ENCODE measurements around the gene PACS2.
"Not testable (repeated sequence)": the region's sequence is repeated elsewhere in the genome, so short reads cannot be mapped to it uniquely, and the experiment has no call there.

PACS2 gene

GRCh38 chr14:105314287-105315200, at the start of gene PACS2:
Gene PACS2, plus strand, starts transcription at chr14:105314748. Its CDS starts 171 bp downstream, at chr14:105314919.
- DNase-seq, result peak; percentile 75

DNA sequence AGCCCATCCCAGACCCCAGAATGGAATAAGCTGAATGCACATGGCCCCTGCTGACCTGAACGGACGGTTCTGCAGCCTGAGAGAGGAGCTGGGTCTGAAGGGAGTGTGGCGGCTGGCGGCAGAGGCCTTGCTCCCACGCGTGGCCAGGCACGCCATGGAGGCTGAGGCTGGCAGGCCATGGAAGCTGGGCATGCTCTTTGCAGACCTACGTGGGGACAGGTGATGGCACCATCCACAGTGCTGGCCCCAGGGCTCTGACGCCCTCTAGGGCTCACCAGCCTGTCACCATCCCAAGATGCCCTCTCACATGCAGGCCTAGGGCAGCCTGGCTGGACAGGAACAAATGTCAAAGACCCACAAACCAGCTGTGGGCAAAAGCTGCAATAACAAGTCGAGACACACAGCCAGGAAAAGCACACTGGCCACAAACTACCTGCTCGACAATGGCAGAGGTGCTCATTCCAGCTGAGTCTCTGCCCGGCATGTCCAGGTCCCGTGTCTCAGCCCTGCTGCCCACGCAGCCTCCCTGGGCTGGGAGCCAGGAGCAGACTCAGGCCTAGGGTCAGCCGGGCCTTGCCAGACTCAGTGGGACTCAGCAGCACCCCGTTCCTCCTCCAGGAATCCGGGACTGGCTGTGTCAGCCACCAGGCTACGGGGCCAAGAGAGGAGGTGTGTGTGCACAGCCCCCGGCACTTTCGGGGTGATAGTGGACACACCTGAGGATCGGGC, 46.6 kb upstream of the PACS2 start:
- DNase-seq, result no peak

GRCh38 chr14:105268736-105269354, 45.7 kb upstream of the PACS2 start:
- no peak for DNase-seq

GRCh38 chr14:105269405-105269804, 45.1 kb upstream of the PACS2 start:
- no peak for DNase-seq

- DNase-seq, result no peak
These were observed 43.2 kb upstream of the PACS2 start for GRCh38 chr14:105271224-105271890.

GRCh38 chr14:105272623-105273022, 41.9 kb upstream of the PACS2 start:
- DNase-seq, result no peak

DNA sequence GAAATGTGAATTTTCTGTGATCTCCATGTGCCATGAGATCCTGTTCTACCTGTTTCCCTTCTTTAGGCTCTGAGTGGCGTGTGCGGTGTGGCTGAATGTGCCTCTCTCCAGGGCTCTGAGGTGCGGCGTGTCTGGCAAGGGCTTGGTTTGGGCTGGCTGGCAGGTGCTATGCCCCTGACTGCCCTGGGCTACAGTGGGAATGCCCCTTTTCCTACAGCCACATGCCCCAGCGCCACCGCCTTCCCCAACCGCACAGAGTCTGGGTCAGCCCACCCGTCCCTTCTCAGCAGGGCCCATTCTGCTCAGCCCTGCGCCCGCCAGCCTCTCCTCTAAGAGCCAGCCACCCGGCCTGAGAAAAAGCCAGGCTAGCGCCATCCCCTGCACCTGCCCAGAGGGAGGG, 41.5 kb upstream of the PACS2 start:
- no peak for DNase-seq

- DNase-seq, result no peak
These were observed 39.9 kb upstream of the PACS2 start for GRCh38 chr14:105274637-105275036.

- DNase-seq, result no peak
These were observed 39.1 kb upstream of the PACS2 start for GRCh38 chr14:105275267-105275946.

DNA sequence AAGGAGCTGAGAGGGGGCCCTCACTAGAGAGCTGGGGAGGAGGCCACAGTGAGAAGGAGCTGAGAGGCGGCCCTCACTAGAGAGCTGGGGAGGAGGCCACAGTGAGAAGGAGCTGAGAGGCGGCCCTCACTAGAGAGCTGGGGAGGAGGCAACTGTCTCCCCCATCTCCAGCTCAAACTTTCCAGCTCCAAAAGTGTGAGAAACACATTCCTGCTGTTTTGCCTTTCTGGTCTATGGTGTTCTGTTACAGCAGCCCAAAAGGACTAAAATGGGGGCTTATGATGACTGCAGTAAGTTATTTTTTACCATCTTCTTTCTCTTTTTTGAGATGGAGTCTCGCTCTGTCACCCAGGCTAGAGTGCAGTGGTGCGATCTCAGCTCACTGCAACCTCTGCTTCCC, 37.1 kb upstream of the PACS2 start:
- DNase-seq, result not testable (repeated sequence)

DNA sequence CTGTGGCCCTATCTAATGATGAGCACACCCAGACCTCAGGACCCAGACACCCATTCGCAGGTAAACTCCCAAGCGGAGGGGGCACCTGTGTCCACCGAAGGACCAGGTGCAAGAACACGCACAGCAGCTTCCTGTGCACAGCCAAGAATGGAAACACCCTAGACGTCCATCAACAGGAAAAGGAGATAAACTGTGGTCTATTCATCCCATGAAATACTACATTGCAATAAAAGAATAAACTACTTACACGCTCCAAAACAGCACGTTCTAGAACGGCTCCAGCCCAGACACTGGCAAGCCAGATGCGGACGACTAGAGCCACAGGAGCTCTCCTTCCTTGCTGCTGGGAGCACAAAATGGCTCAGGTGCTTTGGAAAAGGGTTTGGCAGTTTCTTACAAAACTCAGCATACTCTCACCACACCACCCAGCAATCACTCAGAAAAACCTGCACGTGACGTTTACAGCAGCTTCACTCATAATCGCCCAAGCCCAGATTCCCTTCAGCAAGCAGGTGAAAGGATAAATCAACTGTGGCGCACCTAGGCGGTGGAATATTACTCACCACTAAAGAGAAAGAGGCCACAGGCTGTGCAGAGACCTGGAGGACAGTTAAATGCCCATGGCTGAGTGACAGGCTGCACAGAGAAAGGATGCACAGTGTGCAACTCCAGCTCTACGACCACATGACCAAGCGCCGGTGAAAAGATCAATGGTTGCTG, 34.7 kb upstream of the PACS2 start:
- no peak for DNase-seq

- DNase-seq, result no peak
These were observed 34.0 kb upstream of the PACS2 start for GRCh38 chr14:105280525-105280924.

DNA sequence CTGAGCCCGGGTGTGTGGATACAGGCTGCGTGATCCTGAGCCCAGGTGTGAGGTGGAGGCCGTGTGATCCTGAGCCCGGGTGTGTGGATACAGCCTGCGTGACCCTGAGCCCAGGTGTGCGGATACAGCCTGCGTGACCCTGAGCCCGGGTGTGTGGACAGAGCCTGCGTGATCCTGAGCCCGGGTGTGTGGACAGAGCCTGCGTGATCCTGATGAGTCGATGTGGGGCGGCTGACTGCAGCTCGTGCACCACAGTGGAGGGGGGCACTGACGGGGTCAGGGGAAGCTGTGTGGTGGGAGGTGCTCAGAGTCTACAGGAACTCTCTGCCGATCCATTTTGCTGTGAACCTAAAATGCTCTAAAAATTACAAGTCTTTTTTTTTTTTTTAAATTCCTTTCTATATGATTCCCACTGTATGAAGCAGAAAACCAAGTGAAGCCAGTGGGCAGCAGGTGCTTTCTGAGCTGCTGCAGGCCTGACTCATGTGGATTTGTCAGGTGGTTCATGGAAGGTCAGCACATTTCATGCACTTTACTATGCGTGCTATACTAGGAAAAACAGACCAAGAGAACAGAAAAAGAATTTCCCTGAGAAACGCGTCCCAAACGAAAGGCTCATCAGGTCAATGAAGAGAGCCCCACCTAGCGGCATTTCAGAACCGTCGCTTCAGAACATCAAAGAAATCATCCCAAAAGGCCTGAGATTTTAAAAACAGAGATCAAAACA, 33.0 kb upstream of the PACS2 start:
- DNase-seq, result no peak

DNA sequence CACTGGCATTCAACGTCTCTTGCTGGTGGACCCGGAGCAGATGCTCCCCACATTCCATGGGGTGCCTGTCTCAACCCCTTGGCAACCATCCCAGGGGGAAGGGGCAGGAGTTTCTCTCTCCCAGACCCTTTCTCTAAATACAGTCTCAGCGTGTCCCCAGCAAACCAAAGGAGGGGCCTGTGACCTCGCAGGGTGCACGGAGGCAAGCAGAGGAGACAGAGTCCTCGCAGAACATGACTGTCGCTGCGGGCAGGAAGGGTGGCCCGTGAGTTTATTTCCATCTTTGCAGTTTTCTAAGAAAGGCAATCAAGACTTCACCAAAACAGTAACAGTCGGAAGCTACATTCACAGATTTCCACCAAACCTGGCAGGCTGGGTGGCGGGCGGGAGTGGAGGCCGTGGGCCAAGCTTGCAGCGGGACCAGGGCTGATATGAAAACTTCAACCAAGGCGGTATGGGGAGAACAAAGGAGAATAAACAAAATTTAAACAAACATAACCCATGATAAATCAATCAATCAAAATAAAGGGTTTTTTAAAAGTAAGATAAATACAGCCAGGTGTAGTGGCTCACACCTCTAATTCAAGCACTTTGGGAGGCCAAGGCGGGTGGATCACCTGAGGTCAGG, 32.3 kb upstream of the PACS2 start:
- no peak for DNase-seq

GRCh38 chr14:105283028-105283427, 31.5 kb upstream of the PACS2 start:
- no peak for DNase-seq

DNA sequence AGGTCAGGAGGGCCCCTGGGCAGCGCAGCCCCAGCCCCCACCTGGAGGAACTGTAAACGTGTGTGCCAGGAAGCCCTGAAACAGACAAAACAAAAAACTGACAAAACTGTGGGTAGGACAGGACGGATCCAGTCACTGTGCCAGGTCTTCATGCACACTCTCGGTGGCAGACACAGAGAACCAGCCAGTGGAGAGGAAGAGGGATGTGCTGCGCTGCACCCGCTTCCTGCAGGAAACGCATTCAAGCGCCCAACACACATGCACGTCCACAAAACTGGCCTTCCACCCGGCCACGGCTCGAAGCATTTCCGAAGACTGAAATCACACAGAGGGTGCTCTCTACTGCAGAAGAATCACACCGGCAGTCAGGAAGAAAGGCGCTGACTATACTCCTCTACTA, 30.6 kb upstream of the PACS2 start:
- DNase-seq, result no peak

GRCh38 chr14:105285174-105285573, 29.4 kb upstream of the PACS2 start:
- DNase-seq, result no peak

GRCh38 chr14:105286759-105287144, 27.8 kb upstream of the PACS2 start:
- no peak for DNase-seq

- DNase-seq, result no peak
These were observed 27.1 kb upstream of the PACS2 start for GRCh38 chr14:105287249-105288102.

- DNase-seq, result not testable (repeated sequence)
These were observed 25.6 kb upstream of the PACS2 start for GRCh38 chr14:105288936-105289335.
